ENCODE data around the gene A4GALT.

Gene A4GALT

DNA sequence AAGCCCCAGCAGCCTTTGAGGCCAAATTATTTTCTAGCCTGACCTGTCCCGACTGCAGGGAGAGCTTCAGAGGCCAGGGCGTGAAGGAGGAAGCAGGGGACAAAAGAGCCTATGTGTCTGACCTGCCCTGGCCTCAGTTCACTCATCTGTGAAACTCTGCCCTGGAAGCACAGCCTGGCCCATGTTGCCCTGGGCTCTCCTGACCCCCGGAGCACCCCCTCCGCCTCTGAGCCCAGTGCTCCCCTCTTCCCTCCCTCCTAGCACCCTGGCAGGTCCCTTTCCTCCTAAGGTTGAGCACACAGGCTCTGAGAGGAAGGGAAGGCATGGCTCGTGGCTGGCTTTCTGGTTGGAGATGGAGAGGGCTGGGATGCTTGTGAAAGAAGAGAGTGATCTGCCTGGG lies 3.4 kb upstream of the A4GALT start:
- TF ChIP-seq, protein P1, sequence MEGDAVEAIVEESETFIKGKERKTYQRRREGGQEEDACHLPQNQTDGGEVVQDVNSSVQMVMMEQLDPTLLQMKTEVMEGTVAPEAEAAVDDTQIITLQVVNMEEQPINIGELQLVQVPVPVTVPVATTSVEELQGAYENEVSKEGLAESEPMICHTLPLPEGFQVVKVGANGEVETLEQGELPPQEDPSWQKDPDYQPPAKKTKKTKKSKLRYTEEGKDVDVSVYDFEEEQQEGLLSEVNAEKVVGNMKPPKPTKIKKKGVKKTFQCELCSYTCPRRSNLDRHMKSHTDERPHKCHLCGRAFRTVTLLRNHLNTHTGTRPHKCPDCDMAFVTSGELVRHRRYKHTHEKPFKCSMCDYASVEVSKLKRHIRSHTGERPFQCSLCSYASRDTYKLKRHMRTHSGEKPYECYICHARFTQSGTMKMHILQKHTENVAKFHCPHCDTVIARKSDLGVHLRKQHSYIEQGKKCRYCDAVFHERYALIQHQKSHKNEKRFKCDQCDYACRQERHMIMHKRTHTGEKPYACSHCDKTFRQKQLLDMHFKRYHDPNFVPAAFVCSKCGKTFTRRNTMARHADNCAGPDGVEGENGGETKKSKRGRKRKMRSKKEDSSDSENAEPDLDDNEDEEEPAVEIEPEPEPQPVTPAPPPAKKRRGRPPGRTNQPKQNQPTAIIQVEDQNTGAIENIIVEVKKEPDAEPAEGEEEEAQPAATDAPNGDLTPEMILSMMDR (IDR thresholded peaks at IDR 0.05): no peak

DNA sequence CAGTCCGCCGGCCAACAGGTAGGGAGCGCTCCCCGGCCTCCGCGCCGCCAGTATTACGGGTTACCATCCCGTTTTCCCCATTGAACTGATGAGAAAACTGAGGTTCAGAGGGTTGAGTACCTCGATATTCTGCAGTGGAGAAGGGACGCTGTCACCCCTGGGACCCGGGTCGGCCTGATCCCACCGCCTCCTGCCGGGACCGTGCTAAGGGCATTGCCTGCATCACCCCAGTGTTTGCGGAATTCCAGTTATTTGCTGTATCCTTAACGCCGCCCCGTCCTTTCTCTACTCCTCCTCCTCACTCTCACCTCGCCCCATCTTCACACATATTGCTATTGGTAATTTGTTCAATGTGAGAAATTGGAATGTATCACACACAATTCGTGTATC lies 370 bp upstream of the A4GALT start:
- TF ChIP-seq, protein P1 (IDR thresholded peaks at IDR 0.05): no peak

DNA sequence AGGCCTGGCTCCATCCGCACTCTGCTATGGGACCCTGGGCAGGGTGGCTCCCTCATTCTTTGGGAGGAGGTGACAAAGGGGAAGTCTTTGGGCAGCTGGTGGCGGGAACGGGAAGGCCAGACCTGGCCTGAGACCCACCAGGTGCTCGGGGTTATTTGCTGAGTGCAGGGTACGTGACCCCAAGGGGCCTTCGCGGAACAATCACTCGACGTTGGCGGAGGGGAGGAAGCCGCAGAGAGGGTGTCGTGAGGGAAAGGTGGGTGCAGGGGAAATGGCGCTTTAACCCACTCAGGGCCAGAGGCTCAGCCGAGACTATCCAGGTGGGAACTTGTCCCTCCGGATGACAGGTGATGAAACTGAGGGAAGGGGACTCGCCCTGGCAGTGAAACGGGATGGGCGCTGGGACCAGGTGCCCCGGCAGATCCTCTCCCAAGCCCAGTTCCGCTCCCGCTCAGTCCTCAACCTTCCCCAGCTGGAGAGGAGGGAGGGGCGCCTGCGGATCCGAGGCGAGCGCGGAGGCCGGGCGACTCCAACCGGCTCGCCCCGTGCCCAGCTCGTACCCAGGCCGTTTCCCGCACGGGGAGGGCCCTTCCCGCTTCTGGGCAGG lies 911 bp downstream of the A4GALT start:
- TF ChIP-seq, protein P1 (IDR thresholded peaks at IDR 0.05): no peak

DNA sequence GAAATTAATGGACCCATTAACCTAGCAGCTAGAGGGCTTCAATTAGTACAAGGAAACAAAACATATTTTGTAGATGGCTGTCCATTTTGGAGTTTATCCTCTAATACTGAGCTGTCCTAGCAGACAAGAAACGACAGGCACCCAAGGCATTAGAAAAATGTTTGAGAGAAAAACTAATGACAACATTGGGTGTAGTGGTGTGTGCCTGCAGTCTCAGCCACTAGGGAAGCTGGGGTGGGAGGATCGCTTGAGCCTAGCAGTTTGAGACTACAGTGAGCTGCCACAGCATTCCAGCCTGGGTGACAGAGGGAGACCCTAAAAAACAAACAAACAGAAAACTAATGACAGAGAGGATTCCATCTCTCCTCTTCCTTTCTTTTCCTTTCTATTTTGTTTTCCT lies 1.5 kb downstream of the A4GALT start:
- TF ChIP-seq, protein P1 (IDR thresholded peaks at IDR 0.05): no peak

DNA sequence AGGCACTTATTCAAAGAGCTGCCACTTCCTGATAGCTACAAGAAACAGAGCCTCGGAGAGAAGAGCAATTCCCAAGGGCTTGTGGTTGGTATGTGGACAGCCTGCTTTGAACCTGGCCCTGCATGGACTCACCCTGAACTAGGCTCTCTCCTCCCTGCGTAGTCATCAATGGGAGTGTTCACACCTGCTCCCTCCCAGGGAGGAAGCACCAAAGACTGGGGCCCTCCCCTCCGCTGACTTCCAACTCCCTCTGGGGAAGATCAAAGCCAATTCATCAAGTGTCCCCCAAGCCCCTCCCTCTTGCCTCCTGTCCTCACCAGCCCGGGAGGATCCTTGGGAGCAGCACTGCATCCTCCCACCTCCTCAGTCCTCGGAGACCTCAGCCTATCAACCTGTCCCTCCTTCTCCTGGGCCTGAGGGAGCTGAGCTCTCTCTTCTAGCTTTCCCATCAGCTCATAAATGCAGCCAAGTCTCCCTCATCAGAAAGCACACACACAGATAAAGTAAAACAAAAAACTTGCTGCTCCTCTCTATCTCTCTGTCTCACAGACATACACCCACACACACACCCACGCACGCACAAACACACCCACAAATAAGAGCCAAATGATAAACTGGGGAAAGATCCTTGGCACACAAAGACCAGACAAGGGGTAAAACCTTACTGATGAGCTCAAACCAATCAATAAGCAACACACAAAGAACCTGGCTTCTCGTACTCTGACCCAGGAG lies 3.3 kb downstream of the A4GALT start:
- TF ChIP-seq, protein P1 (IDR thresholded peaks at IDR 0.05): no peak

DNA sequence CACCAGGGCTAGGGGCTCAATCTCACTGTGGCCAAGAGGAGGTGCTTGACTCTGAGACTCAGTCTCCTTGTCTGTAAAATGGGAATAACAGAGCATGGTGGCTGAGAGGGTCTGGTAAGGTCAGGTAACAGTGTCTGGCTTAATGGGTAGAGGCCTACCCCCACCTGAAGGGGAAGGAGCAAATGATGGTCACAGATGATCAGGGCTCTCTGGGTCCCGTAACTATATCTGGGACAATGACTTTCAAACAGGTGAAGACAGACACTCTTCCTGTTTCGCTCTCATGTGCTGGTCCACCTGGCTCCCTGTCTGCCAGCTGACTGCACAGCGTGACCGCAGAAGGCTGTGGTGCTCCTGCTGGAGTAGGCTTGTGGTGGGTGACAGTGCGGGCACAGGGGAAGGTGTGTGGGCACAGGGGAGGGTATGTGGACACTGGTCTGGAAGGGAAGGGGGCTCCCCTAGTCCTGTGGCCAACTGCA lies 4.0 kb downstream of the A4GALT start:
- TF ChIP-seq, protein P1 (IDR thresholded peaks at IDR 0.05): no peak

DNA sequence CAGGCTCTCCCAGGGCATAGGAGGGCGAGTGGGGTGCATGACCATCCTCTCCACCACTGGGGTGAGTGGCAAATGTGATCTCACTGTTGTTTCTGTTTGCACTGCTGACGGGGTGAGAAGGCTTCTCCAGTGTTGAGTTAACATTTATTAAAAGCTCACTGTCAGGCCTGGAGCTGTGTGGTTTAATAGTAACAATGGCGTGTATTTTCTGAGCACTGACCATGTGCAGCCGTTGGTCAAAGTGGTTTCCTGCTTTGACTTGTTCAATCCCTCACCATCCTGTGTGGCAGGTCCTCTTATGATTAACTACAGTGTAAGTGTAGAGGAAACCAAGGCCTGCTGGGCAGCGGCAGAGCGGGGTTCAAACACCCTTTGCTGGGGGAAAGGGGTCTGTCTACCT lies 4.4 kb downstream of the A4GALT start:
- TF ChIP-seq, protein P1 (IDR thresholded peaks at IDR 0.05): no peak

Measured in LNCAP (cell line).